A673 (cell line): Measurements from ENCODE around the gene EEF1G. TPM values are rescaled to one million over a fixed set of nuclear protein-coding genes. Genes with fewer than 3 reads are reported as not detected.

Experiments
- BruUV-seq: library from RNA; stranded (reverse); fragments of 400-500 nt; replicated peaks from 2 replicates; lab custom pipeline; 2021; lab: Mats Ljungman, UMichigan
- CTCF ChIA-PET: fragments of 300-600 bp; sonication (Branson Sonifier 250); formaldehyde crosslinking; loops from one replicate; lab custom pipeline; 2022; ENCODE audit warnings: antibody characterized with exemption; lab: Charles Lee
- POLR2A ChIA-PET: fragments of 300-600 bp; sonication (Branson Sonifier 250); formaldehyde crosslinking; loops from one replicate; lab custom pipeline; 2022; ENCODE audit warnings: antibody characterized with exemption; ENCODE audit not compliant: low non-redundant PET; lab: Charles Lee
- DNase-seq: peaks from one replicate; pipeline ENCODE4 v3.0.0-alpha.2; 2015; ENCODE audit warnings: low spot score
- H3K27ac ChIP-seq: fragments of 200-600 bp; sonication (generic); 2 replicates; pipeline ENCODE4 v1.5.1; 2016; ENCODE audit warnings: mixed run types, low read depth, mild to moderate bottlenecking, mixed read lengths, antibody characterized with exemption, low read length; ENCODE audit not compliant: poor library complexity, severe bottlenecking
- H3K27me3 ChIP-seq: fragments of 200-600 bp; sonication (generic); replicated peaks from 2 replicates; pipeline ENCODE4 v1.6.1; 2017; ENCODE audit warnings: mixed run types, low read depth, mild to moderate bottlenecking, mixed read lengths, antibody characterized with exemption, low read length; ENCODE audit not compliant: insufficient read depth, poor library complexity
- H3K36me3 ChIP-seq: fragments of 200-600 bp; sonication (generic); 2 replicates; pipeline ENCODE4 v1.6.1; 2016; ENCODE audit warnings: mixed run types, mild to moderate bottlenecking, mixed read lengths, antibody characterized with exemption, low read length; ENCODE audit not compliant: insufficient read depth, poor library complexity, severe bottlenecking
- H3K4me1 ChIP-seq: fragments of 200-600 bp; sonication (generic); 2 replicates; pipeline ENCODE4 v1.6.1; 2017; ENCODE audit warnings: mixed run types, mild to moderate bottlenecking, mixed read lengths, antibody characterized with exemption, low read length; ENCODE audit not compliant: insufficient read depth, poor library complexity, severe bottlenecking
- H3K4me3 ChIP-seq: fragments of 200-600 bp; sonication (generic); 2 replicates; pipeline ENCODE4 v1.5.1; 2016; ENCODE audit warnings: low read depth, mixed run types, mild to moderate bottlenecking, mixed read lengths, low read length; ENCODE audit not compliant: poor library complexity, severe bottlenecking
- H3K9me3 ChIP-seq: fragments of 200-600 bp; sonication (generic); 2 replicates; pipeline ENCODE4 v1.6.1; 2016; ENCODE audit warnings: mixed run types, low read depth, mild to moderate bottlenecking, mixed read lengths, antibody characterized with exemption, low read length; ENCODE audit not compliant: poor library complexity, severe bottlenecking
- EZH2 ChIP-seq: fragments of 200-600 bp; sonication (generic); IDR thresholded peaks from 2 replicates; pipeline ENCODE4 v1.6.1; 2017; ENCODE audit warnings: borderline replicate concordance, low read depth, mild to moderate bottlenecking, mixed read lengths, antibody characterized with exemption, low read length; ENCODE audit not compliant: poor library complexity, severe bottlenecking
- intact Hi-C: fragments of 100-400 bp; cut with micrococcal nuclease; formaldehyde crosslinking; loops from one replicate; pipeline ENCODE4 v1.10.0; 2022; ENCODE audit not compliant: unreplicated experiment
- total RNA-seq: library from RNA; stranded (reverse); gene quantifications from 2 replicates; pipeline ENCODE4 v1.2.3, GENCODE V29; 2021
- TF ChIP-seq, protein P1 (sequence below): fragments of 300-800, 200-600 bp; sonication (generic); conservative IDR thresholded peaks from 2 replicates; pipeline ENCODE4 v1.5.1; 2017; ENCODE audit warnings: low read depth, mild to moderate bottlenecking, antibody characterized with exemption, low read length, moderate library complexity, mixed read lengths

Gene EEF1G
- total RNA-seq, 1 experiment from 2014 or later: 1,817 TPM

DNA sequence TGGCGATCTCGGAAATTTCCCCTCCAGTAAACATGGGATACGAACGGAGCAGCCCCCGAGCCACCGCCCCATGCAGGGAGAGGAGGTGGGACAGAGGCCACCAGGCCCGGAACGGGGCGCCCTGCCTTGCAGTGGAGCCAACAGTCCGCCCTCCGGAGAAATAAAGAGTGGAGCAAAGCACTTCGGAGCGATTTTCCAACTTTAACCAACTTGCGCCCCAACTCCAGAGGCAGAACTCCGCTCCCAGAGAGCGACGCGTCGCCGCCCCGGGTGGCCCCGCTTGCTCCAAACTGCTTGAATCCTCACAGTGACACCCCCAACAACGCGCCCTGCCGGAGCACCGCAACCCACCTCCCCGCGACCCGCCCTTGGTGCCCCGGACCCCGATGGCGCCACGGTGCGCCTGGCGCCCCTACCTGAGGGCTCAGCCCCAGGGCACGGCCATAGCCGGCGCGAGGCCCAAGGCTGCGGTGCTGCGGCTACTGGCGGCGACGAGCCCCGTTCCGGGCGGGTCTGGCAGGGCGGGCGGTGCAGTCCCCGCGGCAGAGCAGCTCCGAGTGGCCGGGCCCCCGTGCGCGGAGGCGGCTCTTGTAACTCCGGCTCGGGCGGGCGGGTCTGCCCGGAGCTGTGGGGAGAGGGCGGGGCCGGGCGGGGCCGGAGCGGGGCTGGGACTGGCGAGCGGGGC, 27.3 kb downstream of the EEF1G start, which contains the start of gene AHNAK:
TSS of gene AHNAK (minus strand) at position 563 of the 685 bp plus-strand sequence. CDS start 10,708 bp downstream, outside the sequence.
- H3K27ac ChIP-seq: peak within 1 kb of the TSS; percentile 81

GRCh38 chr11:62545437-62546243, 28.1 kb downstream of the EEF1G start:
- Histone ChIP-seq H3K27ac (peak overlapping the region; percentile 81), H3K36me3 (no peaks in the 10 kb centered on the region), H3K4me1 (peaks cover 49% of the 10 kb centered on the region), H3K9me3 (no peaks in the 10 kb centered on the region), H3K4me3 (peak overlapping the region; percentile 66), H3K27me3 (no peaks in the 10 kb centered on the region)
- ChIA-PET POLR2A (interaction anchor here (0.6 kb wide), 1 partner anchor 295 kb away, joined by 3 read pairs; no protein-coding TSS in a partner anchor), CTCF (interaction anchor here (0.5 to 5.0 kb wide), 5 partner anchors 14 to 154 kb away, joined by 5 to 71 read pairs (median 10); partner anchors contain the start of gene GANAB)
- intact Hi-C loops: loop anchor here (5.0 to 10.0 kb wide), 2 partner anchors 48 to 151 kb away; no protein-coding TSS in a partner anchor
- no TSS peak for BruUV-seq
- DNase-seq: peak; percentile 97
- TF ChIP-seq, protein P1, sequence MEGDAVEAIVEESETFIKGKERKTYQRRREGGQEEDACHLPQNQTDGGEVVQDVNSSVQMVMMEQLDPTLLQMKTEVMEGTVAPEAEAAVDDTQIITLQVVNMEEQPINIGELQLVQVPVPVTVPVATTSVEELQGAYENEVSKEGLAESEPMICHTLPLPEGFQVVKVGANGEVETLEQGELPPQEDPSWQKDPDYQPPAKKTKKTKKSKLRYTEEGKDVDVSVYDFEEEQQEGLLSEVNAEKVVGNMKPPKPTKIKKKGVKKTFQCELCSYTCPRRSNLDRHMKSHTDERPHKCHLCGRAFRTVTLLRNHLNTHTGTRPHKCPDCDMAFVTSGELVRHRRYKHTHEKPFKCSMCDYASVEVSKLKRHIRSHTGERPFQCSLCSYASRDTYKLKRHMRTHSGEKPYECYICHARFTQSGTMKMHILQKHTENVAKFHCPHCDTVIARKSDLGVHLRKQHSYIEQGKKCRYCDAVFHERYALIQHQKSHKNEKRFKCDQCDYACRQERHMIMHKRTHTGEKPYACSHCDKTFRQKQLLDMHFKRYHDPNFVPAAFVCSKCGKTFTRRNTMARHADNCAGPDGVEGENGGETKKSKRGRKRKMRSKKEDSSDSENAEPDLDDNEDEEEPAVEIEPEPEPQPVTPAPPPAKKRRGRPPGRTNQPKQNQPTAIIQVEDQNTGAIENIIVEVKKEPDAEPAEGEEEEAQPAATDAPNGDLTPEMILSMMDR: no peak; the same call in 1 of the 2 replicates
- no peak for TF ChIP-seq EZH2

More for the DNA sequence above, 27.3 kb downstream of the EEF1G start, which contains the start of gene AHNAK:
- Histone ChIP-seq H3K4me3 (peak within 1 kb of the TSS; percentile 66), H3K4me1 (peaks cover 41% of the 10 kb centered on the region), H3K36me3 (no peaks in the 10 kb centered on the region), H3K9me3 (no peaks in the 10 kb centered on the region), H3K27me3 (no peaks in the 10 kb centered on the region)
- peak; percentile 83 for DNase-seq
- TF ChIP-seq, protein P1: no peak
- TF ChIP-seq EZH2: no peak
- ChIA-PET CTCF (interaction anchor here (1.5 to 5.0 kb wide), 2 partner anchors 14 to 122 kb away, joined by 10 to 71 read pairs; no protein-coding TSS in a partner anchor), POLR2A (interaction anchor here (0.6 kb wide), 1 partner anchor 28 kb away, joined by 3 read pairs; no protein-coding TSS in a partner anchor)
- BruUV-seq: no TSS peak
- intact Hi-C loops: loop anchor here (5.0 to 10.0 kb wide), 2 partner anchors 49 to 152 kb away; no protein-coding TSS in a partner anchor
